ENCODE data around the gene ATXN7L1. TPM values are rescaled to one million over a fixed set of nuclear protein-coding genes. Genes with fewer than 3 reads are reported as not detected.
A peak's percentile ranks its signal among the peaks of the same experiment; 100 is the strongest.

ATXN7L1 gene
- total RNA-seq, 1 experiment from 2014 or later, result 24.3 TPM

- Histone ChIP-seq H2BK12ac (ENCODE audit: insufficient read length, low read depth, low read length) (no peak overlapping the region), H3K79me2 (ENCODE audit: insufficient read depth, low read length) (no peaks in the 10 kb centered on the region), H3K56ac (ENCODE audit: insufficient read length, low read depth, low read length) (no peak overlapping the region), H3K18ac (ENCODE audit: insufficient read length, low read depth, low read length) (no peak overlapping the region), H4K8ac (replicated peaks; ENCODE audit: insufficient read length, low read depth, low read length) (no peak overlapping the region), H3K4me1 (ENCODE audit: insufficient read depth, low read length) (peaks cover 18% of the 10 kb centered on the region), H3K23me2 (ENCODE audit: insufficient read length, low read depth, low read length, poor library complexity, severe bottlenecking) (no peaks in the 10 kb centered on the region), H3K4ac (ENCODE audit: low read depth, low read length) (no peak overlapping the region), H3K14ac (ENCODE audit: insufficient read depth, low read length) (no peak overlapping the region), H2BK20ac (ENCODE audit: low read depth, low read length, poor library complexity, severe bottlenecking) (no peak overlapping the region), H3K23ac (ENCODE audit: insufficient read length, low read depth, low read length) (no peak overlapping the region), H2AFZ (ENCODE audit: low read length) (no peak overlapping the region), H2AK5ac (ENCODE audit: insufficient read length, low read length) (no peak overlapping the region), H3K27me3 (ENCODE audit: insufficient read depth, low read length) (no peaks in the 10 kb centered on the region), H3K79me1 (ENCODE audit: insufficient read depth, low read depth, low read length, poor library complexity, severe bottlenecking) (no peaks in the 10 kb centered on the region), H3K4me2 (ENCODE audit: insufficient read depth, insufficient read length, low read length) (no peak overlapping the region), H4K91ac (ENCODE audit: insufficient read length, low read depth, low read length) (no peak overlapping the region), H2BK5ac (ENCODE audit: insufficient read length, low read length) (no peak overlapping the region), H3K9me3 (ENCODE audit: control insufficient read depth, low read depth, low read length) (no peaks in the 10 kb centered on the region), H4K5ac (ENCODE audit: insufficient read length, low read depth, low read length) (no peak overlapping the region), H3T11ph (ENCODE audit: low read length) (no peak overlapping the region), H2BK120ac (ENCODE audit: low read depth, low read length, poor library complexity, severe bottlenecking) (no peak overlapping the region), H3K27ac (ENCODE audit: insufficient read length, low read depth, low read length) (no peak overlapping the region), H3K9ac (ENCODE audit: extremely low read depth, insufficient read length, low read length) (no peak overlapping the region), H4K20me1 (ENCODE audit: control insufficient read depth, insufficient read depth, insufficient read length) (no peaks in the 10 kb centered on the region), H2BK15ac (ENCODE audit: low read depth, low read length) (no peak overlapping the region)
- WGBS (ENCODE audit: extremely low coverage, insufficient read length, low lambda C conversion rate), result no CpG with 5 or more reads among the region's 13 CpGs
- Mint-ChIP-seq H3K4me3 (no peak overlapping the region), H3K9me3 (no peaks in the 10 kb centered on the region), H3K36me3 (ENCODE audit: insufficient read depth in 1 of 3, low read depth in 3 of 3) (peaks cover 0 to 7% (median 5%) of the 10 kb centered on the region in 3 experiments; a peak in 3 of 7 replicates), H3K27ac (peak overlapping the region; percentile 1 to 81 (median 78); a peak in 5 of 7 replicates), H3K27me3 (ENCODE audit: low read depth) (no peaks in the 10 kb centered on the region), H3K4me1 (peaks cover 53 to 68% of the 10 kb centered on the region in 2 experiments)
- no peak for DNase-seq
- TF ChIP-seq, protein P1, sequence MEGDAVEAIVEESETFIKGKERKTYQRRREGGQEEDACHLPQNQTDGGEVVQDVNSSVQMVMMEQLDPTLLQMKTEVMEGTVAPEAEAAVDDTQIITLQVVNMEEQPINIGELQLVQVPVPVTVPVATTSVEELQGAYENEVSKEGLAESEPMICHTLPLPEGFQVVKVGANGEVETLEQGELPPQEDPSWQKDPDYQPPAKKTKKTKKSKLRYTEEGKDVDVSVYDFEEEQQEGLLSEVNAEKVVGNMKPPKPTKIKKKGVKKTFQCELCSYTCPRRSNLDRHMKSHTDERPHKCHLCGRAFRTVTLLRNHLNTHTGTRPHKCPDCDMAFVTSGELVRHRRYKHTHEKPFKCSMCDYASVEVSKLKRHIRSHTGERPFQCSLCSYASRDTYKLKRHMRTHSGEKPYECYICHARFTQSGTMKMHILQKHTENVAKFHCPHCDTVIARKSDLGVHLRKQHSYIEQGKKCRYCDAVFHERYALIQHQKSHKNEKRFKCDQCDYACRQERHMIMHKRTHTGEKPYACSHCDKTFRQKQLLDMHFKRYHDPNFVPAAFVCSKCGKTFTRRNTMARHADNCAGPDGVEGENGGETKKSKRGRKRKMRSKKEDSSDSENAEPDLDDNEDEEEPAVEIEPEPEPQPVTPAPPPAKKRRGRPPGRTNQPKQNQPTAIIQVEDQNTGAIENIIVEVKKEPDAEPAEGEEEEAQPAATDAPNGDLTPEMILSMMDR (conservative IDR thresholded peaks at IDR 0.05), result no peak
Measured at GRCh38 chr7:105648561-105649401, 227.6 kb downstream of the ATXN7L1 start.
